ENCODE data around the gene TENM4.

TENM4 gene

DNA sequence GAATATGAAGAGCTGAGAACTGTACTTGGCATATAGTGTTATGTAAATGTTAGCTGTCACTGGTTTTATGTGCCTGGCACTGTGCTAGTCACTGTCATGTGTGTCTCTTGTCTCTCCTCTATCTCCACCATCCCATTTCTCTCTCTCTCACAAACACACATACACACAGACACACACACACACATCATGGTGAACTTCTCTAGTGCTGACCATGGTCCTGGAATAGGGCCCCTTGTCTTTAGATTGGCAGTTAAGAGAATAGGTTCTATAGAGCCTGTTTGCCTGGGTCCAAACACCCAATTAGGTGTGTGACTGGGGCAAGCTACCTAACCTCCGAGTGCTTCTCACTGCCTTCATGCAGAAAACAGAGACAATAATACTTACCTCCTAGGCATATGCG is 756.5 kb downstream of the TENM4 start:
- H3K9me3 ChIP-seq (ENCODE audit: low read depth, low read length) = no peaks in the 10 kb centered on the region
- H3K4me3 ChIP-seq = no peak overlapping the region
- no peak for DNase-seq (ENCODE audit: low read depth, low spot score)
- H3K36me3 ChIP-seq (ENCODE audit: insufficient read depth, low read length) = no peaks in the 10 kb centered on the region
- TF ChIP-seq EZH2 (IDR thresholded peaks at IDR 0.05) (no peak), FOXP2 (optimal IDR thresholded peaks at IDR 0.05; ENCODE audit: control extremely low read depth, extremely low read length, insufficient read depth) (no peak), POLR2AphosphoS5 (IDR thresholded peaks at IDR 0.05; ENCODE audit: borderline replicate concordance, low read depth, low read length) (no peak)
- H3K27ac ChIP-seq = no peak overlapping the region
- no peak overlapping the region for H3K9ac ChIP-seq (ENCODE audit: insufficient read length)

DNA sequence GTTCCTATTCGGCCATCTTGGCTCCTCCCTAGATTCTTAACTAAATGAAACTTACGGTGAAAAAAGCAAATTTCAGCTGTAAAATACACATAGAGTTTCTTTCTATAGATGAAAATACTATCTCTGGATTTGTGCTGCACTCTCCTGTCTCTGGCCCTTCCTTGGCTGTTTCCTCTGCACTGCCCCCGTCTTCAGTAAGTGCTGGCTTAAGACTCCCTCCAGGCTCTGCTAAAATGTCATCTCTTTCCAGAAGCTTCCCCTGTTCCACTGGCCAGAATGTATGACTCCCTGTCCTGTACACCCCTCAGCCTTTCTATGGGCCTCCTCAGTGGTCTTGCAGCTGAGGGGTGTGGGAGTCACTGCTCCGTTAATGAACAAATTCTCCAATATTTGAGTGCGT is 757.1 kb downstream of the TENM4 start:
- Histone ChIP-seq H3K27ac (no peak overlapping the region), H3K9ac (ENCODE audit: insufficient read length) (no peak overlapping the region), H3K9me3 (ENCODE audit: low read depth, low read length) (no peaks in the 10 kb centered on the region), H3K4me3 (no peak overlapping the region), H3K36me3 (ENCODE audit: insufficient read depth, low read length) (no peaks in the 10 kb centered on the region)
- DNase-seq (ENCODE audit: low read depth, low spot score) = no peak
- TF ChIP-seq EZH2 (IDR thresholded peaks at IDR 0.05) (no peak), POLR2AphosphoS5 (IDR thresholded peaks at IDR 0.05; ENCODE audit: borderline replicate concordance, low read depth, low read length) (no peak), FOXP2 (optimal IDR thresholded peaks at IDR 0.05; ENCODE audit: control extremely low read depth, extremely low read length, insufficient read depth) (no peak)

DNA sequence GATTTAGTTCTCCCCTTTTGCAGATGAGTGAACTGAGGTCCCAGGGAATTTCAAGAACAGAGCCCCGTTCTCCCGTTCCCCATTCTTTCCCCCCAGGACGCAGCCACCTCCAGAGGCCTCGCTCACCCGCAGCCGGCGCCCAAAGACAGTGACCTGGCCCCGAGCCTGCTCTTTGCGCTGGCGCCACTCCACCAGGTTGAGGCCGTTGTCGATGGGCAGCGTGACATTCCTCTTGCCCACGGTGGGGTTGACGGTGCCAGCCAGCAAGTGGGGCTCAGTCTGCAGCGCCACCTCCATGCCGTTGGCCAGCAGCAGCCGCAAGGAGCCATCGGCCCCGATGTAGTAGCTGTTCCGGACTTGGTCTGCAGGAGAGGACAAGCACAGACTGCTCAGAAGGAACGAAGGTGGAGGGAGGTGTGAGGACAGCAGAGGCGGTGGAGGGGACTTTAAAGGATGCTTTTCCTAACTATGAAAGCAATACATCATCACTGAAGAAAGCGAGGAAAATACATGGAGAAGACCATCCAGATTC is 764.7 kb downstream of the TENM4 start:
- no peak overlapping the region for H3K27ac ChIP-seq
- H3K4me3 ChIP-seq = no peak overlapping the region
- H3K9me3 ChIP-seq (ENCODE audit: low read depth, low read length) = no peaks in the 10 kb centered on the region
- no peaks in the 10 kb centered on the region for H3K36me3 ChIP-seq (ENCODE audit: insufficient read depth, low read length)
- DNase-seq (ENCODE audit: low read depth, low spot score) = no peak
- TF ChIP-seq POLR2AphosphoS5 (IDR thresholded peaks at IDR 0.05; ENCODE audit: borderline replicate concordance, low read depth, low read length) (no peak), FOXP2 (optimal IDR thresholded peaks at IDR 0.05; ENCODE audit: control extremely low read depth, extremely low read length, insufficient read depth) (no peak), EZH2 (IDR thresholded peaks at IDR 0.05) (no peak)
- no peak overlapping the region for H3K9ac ChIP-seq (ENCODE audit: insufficient read length)

DNA sequence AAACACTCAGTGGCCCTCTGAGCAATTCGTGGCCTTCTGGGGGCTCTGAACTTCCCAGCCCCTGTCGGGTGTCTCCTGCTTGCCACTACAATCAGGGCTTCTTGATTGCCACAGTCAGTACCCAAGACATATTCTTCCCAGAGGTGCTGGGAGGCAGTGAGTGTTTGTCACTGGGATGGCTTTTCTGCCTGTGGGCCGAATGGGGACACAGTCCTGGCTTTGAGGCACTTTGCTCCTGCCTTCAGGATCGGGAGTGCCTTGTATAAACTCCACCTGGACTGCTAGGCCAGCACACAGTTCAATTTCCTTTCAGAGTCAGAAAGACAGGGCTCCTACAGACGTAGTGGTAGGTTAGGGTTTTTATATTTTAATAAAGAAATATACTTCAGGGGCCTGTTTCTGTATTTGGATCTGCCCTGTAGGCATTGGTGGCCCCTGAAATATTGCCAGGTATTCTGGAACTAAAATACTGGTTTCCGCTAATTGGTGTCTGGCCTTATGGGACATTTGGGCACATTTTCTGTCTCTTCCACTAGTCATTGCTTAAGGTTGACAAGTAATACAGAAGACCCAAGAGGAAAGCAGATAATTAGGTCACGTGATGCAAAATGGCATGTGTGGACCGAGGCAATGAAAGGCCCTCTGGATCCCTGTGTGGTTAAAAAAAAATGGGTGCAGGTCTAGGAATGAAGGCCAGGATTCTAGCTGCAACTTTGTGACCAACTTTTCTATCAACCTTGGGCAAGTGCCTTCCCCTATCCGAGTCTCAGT is 767.8 kb downstream of the TENM4 start:
- Histone ChIP-seq H3K9ac (ENCODE audit: insufficient read length) (no peak overlapping the region), H3K4me3 (no peak overlapping the region), H3K27ac (no peak overlapping the region), H3K9me3 (ENCODE audit: low read depth, low read length) (no peaks in the 10 kb centered on the region), H3K36me3 (ENCODE audit: insufficient read depth, low read length) (no peaks in the 10 kb centered on the region)
- TF ChIP-seq EZH2 (IDR thresholded peaks at IDR 0.05) (no peak), POLR2AphosphoS5 (IDR thresholded peaks at IDR 0.05; ENCODE audit: borderline replicate concordance, low read depth, low read length) (no peak), FOXP2 (optimal IDR thresholded peaks at IDR 0.05; ENCODE audit: control extremely low read depth, extremely low read length, insufficient read depth) (no peak)
- no peak for DNase-seq (ENCODE audit: low read depth, low spot score)

DNA sequence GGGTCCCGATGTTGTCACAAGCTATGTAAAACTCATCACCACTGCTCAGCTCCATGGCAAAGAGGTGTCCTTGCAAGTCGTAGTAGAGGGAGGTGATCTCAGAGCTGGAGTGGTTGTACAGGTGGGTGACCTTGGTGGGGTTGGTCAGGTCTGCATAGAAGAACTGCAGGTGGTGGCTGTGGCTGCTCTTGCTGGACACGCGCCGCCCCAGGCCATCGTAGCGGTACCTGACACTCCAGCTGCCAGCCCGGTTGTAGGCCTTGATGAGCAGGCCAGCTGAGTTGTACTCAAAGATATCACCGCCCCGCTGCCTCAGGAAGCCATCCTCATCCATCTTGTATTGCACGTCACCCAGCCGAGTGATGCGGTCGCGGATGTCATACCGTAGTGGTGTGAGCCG is 771.6 kb downstream of the TENM4 start:
- Histone ChIP-seq H3K36me3 (ENCODE audit: insufficient read depth, low read length) (no peaks in the 10 kb centered on the region), H3K4me3 (no peak overlapping the region), H3K9me3 (ENCODE audit: low read depth, low read length) (no peaks in the 10 kb centered on the region), H3K9ac (ENCODE audit: insufficient read length) (no peak overlapping the region), H3K27ac (no peak overlapping the region)
- DNase-seq (ENCODE audit: low read depth, low spot score) = no peak
- TF ChIP-seq FOXP2 (optimal IDR thresholded peaks at IDR 0.05; ENCODE audit: control extremely low read depth, extremely low read length, insufficient read depth) (no peak), POLR2AphosphoS5 (IDR thresholded peaks at IDR 0.05; ENCODE audit: borderline replicate concordance, low read depth, low read length) (no peak), EZH2 (IDR thresholded peaks at IDR 0.05) (no peak)

DNA sequence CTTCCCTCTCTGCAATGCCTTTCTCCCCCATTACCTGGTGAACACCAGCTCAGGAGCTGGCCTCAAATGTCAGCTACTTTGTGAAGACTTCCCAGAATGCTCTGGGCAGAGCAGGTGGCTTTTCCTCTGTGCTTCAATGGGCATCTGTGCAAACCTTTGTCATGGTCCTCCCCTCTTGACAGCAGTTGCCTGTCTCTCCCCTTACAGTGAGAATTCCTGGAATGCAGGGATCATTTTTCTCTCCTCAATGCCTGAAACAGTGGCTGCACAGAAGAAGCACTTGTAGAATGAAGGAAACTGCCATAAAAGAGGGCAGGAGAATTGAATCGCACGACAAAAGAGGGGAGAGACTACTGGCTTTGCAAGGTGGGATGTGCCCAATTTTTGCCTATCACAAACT is 773.4 kb downstream of the TENM4 start:
- Histone ChIP-seq H3K27ac (no peak overlapping the region), H3K9me3 (ENCODE audit: low read depth, low read length) (no peaks in the 10 kb centered on the region), H3K36me3 (ENCODE audit: insufficient read depth, low read length) (no peaks in the 10 kb centered on the region), H3K4me3 (no peak overlapping the region), H3K9ac (ENCODE audit: insufficient read length) (no peak overlapping the region)
- DNase-seq (ENCODE audit: low read depth, low spot score) = no peak
- no peak for TF ChIP-seq EZH2 (IDR thresholded peaks at IDR 0.05)
- TF ChIP-seq POLR2AphosphoS5 (IDR thresholded peaks at IDR 0.05; ENCODE audit: borderline replicate concordance, low read depth, low read length) = no peak
- no peak for TF ChIP-seq FOXP2 (optimal IDR thresholded peaks at IDR 0.05; ENCODE audit: control extremely low read depth, extremely low read length, insufficient read depth)

DNA sequence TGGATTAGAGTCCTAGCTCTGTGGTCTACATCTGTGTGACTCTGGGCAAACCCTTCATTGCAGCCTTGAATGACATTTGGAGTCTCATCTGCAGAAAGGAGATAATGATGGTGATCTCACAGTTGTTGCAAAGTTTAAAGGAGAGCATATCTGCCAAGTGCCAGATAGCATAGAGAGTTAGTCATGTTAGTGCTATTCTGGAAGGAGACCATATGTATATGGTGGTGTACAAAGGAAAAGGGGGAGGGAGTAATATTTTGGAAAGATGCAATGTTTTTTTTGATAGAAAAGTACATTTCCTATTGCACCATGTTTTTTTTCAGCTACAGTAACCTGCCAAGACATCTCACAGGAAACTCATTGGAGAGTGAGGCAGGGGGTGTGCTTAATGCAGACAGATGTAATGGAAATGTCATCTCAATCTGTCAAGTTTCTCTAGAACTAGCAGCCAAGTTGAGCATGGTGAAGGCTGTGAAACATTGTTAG is 774.1 kb downstream of the TENM4 start:
- no peak overlapping the region for H3K4me3 ChIP-seq
- TF ChIP-seq FOXP2 (optimal IDR thresholded peaks at IDR 0.05; ENCODE audit: control extremely low read depth, extremely low read length, insufficient read depth) (no peak), EZH2 (IDR thresholded peaks at IDR 0.05) (no peak), POLR2AphosphoS5 (IDR thresholded peaks at IDR 0.05; ENCODE audit: borderline replicate concordance, low read depth, low read length) (no peak)
- H3K27ac ChIP-seq = no peak overlapping the region
- H3K36me3 ChIP-seq (ENCODE audit: insufficient read depth, low read length) = no peaks in the 10 kb centered on the region
- no peak overlapping the region for H3K9ac ChIP-seq (ENCODE audit: insufficient read length)
- no peak for DNase-seq (ENCODE audit: low read depth, low spot score)
- no peaks in the 10 kb centered on the region for H3K9me3 ChIP-seq (ENCODE audit: low read depth, low read length)

DNA sequence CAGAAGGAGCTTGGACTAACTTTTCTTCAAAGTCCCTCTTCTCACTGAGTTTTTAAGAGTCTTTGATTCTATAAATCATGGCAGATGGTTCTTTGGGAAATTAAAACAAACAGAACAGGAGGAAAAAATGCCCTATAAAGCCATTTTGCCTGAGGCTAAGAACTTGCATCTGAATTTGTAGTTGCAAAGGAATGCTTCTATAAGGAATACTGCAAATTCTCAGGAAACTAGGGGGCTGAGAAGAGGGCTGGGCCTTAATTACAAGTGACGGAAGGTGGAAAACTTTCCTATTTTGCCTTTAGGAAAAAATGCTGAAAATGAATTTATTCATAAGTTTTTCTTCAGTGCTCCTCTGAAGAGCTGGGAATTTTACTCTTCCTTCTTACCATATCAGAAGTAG is 776.2 kb downstream of the TENM4 start:
- Histone ChIP-seq H3K9ac (ENCODE audit: insufficient read length) (no peak overlapping the region), H3K4me3 (no peak overlapping the region), H3K27ac (no peak overlapping the region), H3K36me3 (ENCODE audit: insufficient read depth, low read length) (no peaks in the 10 kb centered on the region), H3K9me3 (ENCODE audit: low read depth, low read length) (no peaks in the 10 kb centered on the region)
- TF ChIP-seq EZH2 (IDR thresholded peaks at IDR 0.05) (no peak), POLR2AphosphoS5 (IDR thresholded peaks at IDR 0.05; ENCODE audit: borderline replicate concordance, low read depth, low read length) (no peak), FOXP2 (optimal IDR thresholded peaks at IDR 0.05; ENCODE audit: control extremely low read depth, extremely low read length, insufficient read depth) (no peak)
- no peak for DNase-seq (ENCODE audit: low read depth, low spot score)
